Kidney capillary endothelial cell (primary cell): ENCODE data around the gene MUS81.

Experiments
- DNase-seq: peaks from one replicate; pipeline ENCODE4 v3.0.0-alpha.2; 2018; ENCODE audit warnings: low spot score

Gene MUS81

DNA sequence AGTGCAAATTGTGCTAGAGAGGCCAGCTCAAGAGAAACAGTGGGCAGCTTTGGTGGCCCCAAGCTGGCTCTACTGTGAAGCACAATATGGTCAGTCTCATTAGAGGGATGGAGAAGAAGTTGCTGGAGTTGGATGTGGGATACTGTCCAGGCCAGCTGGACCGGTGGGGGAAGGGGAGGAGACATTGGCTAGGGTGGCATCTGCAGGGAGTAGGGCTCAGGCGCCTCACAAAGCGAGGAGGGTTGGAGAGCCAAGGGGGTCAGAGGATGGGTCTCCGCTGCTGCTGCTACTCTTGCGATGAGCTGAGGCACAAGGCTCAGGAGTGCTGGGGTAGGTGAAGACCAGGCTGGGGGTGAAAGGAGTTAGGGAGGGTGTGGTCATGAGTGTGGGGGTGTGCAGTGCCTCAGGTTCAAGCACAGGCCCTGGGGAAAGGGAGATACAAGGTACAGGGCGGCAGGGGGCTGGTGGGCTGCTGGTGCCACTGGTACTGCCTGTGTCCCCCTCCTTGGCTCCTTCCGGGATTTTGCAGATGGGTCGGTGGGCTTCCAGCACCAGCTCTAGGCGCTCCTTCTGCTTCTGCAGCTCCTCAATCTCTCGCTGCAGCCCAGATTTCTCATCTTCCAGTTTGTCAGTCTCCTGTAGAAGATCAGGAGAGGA, 32.6 kb downstream of the MUS81 start:
- DNase-seq = no peak

DNA sequence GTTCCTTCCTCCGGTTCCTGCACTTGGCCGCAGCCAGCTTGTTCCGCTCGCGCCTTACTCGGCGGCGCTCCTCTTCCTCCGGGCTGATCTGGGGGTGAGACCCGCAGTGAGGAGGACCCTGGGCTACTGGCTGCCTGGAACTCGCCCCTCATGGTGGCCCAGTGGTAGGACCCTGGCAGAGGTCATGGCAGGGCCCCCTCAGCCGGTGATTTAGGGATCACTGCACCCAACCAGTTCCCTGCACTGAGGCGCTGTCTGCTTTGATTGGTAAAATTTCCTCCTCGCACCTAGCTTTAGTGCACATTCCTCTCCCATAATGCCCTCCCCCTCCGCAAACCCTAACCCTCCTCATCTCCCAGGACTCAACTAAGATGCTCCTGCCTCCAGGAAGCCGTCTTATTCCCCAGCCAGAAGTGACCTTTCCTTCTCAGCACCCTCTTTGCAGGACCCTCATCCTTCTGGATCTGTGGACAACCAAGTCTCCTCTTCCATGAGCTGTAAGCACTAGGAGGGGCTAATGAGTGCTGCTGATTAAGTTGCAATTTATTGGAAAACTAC, 33.9 kb downstream of the MUS81 start:
- no peak for DNase-seq

DNA sequence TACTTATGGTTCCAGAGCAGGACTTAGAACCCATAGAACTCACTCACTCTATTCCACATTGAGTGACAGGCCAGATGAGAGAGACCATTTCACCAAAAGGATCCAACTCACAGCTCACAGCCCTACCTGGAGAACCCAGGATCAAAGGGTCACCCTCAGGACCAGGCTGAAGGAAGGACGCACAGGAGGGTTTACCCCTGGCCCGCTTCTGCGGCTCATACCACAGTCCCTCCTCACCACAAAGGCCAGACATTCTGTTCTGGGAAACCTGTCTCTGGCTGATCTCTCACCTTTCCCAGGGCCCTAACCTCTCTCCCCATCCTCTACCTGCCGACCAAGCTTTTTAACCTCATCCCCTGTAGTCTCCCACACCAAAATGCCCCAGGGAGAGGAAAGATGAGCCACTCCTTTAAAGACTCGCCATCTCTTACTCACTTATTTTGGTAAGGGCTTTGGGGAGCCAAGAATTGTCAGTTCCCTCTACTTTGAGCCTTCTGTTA, 35.3 kb downstream of the MUS81 start:
- DNase-seq = no peak

DNA sequence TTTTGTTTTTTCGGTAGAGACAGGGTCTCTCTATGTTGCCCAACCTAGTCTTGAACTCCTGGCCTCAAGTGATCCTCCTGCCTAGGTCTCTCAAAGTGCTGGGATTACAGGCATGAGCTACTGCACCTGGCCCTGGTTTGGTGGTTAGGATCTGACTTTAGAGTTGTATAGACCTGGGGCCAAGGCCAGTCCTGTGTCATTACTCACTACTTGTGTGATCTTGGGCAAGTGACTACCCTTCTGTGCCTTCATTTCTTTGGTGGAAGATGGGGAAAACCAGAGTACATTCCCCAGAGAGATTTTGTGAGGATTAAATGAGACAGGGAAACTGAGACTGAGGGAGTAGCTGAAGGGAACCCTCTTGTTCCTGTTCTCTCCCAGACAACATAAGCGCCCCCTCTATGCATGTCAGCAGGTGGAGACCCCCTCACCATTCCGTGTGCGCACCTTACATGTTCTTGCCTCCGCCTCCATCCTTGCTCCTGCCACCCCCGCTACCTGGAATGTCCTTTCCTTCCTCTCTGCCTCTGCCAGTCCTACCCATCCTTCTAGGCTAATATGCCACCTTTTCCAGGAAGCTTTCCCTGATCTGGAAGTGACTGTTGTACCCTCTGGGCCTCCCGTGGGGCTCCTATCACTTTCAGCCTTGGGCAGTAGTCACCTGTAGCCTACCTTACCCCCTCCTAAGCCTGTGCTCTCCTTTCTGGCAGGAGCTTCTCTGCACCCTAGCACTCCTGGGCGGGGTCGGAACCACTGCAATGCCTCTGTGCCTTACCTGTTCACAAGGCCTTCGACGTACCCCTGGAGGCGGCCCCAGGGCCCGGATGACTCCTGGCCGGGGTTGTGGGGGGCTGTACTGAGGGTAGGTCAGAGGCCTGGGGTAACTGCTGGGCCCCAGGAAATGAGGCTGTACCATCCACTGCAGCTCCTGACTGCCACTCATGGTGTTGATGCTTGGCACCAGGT, 36.1 kb downstream of the MUS81 start:
- DNase-seq = no peak

DNA sequence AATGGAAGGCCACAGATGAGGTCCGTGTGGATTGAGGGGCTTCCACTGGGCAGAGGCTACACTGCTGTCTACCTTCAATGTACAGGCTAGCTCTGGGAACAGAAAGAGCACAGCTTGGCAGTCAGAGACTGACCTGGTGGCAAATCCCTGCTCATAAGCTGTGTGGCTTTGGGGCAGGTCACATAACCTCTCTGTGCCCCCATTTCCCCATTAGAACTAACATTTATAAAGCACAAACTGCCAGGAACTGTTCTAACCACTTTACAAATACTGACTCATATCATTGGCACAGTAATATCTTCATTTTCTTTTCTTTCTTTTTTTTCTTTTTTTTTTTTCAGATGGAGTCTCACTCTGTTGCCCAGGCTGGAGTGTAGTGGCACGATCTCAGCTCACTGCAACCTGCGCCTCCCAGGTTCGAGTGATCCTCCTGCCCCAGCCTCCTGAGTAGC, 36.8 kb downstream of the MUS81 start:
- no peak for DNase-seq

DNA sequence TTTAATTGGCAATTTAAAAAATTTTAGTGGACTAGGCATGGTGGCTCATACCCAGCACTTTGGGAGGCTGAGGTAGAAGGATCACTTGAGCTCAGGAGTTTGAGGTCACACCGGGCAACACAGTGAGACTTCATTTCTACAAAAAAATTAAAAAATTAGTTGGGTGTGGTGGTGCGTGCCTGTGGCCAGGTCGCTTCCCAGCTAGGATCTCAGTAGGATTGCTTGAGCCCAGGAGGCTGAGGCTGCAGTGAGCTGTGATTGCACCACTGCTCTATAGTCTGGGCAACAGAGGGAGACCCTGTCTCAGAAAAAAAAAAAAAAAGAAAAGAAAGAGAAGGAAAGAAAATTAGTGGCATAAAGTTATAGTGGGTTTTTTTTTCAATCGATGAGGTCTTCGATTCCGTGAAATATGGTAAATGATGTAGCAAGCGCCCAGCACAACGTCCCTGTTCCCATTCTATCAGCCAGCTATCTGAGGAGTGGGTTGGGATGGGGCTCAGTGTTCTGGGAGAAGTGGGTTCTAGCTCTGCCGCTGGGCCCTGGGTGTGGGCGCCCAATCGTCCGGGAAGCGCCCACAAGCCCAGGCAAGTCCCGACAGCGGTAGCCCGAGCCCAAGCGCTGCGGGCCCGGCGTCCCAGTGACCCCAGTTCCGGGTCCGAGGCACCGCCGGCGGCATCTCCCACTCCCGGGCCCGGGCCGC, 38.6 kb downstream of the MUS81 start:
- no peak for DNase-seq

DNA sequence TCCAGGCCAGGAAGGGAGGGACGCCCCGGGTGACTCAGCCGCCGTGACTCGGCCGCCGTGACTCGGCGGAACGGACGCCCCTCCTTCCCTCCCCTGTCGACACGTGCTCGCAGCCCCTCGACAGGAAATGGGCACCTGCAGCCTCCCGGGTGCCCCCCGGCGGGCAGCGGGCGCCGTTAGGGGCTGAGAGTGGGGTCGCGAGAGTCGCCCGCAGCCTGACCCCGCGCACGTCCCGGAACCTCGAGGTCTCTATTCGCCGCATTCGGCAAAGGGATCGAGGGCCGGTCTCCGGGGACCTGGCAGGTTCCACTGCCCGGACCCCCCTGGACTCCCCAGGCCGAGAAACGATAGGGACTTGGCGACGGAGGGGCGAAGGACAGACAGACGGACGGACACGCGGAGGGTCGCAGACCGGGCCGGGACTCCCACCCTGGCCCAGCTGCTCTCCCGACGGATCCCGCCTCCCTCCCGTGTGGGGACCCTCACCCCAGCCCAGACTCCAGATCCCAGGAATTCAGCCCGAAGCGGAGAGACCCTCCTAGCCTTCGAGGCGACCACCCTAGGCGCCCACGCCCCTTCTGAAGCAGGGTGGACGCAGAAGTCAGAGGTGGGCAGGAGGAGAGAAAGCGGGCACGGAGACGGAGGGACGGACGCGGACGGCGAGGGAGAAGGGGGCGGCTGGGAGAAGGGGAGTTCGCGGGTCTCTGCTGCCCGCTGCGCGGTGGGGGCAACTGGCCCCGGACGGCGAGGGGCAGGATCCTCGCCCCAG, 39.3 kb downstream of the MUS81 start:
- DNase-seq = no peak

DNA sequence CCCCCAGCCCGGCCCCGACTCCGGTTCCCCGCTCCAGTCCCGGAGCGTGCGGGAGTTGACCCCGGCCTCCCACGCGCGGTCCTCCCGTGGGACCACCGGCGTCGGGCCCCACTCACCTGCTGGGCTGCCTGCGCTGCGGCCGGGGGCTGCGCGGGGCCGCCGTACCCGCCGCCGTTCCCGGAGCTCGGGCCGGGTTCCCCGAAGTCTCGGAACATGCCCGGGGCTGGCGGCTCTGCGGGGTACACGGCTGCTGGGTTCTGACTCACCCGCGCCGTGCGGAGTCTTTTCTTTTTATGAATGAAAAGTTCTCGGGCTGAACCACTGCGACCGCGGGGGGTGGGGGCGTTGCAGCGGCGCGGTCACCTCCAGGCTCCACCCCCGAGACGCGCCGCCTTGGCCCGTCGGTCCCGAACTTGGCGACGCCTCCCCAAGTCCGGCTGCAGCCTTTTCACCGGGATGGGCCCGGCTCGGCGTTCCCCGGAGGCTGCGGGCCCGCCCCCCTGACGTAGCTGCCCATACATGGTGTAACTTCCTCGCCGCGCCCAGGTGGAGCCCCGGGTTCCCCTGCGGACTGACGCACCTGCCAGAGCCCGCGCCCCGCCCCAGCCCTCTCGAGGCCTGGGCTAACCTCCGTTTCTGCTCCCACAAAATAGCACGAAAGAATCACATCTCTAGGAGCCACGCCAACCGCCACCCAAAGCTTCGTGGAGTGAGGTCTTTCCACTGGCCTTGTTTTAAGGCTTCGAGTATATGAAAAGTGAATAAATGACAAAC, 40.1 kb downstream of the MUS81 start, which contains the start of gene FOSL1:
Gene FOSL1 (minus strand): TSS at position 264 of the 774 bp plus-strand sequence. CDS start 49 bp downstream, at position 215.
- no peak for DNase-seq

DNA sequence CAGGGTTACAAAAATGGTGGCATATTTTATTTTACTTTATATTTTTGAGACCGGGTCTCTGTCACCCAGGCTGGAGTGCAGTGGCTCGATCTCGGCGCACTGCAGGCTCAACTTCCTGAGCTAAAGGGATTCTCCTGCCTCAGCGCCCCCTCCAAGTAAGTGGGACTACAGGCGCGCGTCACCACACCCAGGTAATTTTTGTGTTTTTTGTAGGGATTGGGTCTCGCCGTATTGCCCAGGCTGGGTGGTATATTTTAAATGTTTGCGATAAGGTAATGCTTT, 40.6 kb downstream of the MUS81 start:
- no peak for DNase-seq

DNA sequence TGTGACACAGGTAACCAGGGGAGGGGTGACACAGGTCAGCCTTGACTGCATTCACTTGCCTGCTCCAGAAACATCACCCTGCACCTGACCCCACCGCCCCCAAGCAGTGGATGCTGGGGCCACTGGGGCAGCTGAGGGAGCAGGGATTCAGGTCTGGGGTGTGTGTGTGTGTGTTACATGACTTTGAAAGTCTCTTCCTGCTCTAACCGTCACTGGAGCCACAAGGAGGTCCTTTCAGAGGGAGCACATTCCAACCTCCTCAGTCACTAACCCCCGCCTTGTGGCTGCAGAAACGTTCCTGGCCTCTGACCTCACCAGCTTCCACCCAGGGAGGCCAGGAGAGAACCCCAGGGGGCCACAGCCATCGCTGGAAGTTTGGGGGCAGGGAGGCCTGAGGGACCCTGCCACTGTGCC, 42.8 kb downstream of the MUS81 start:
- no peak for DNase-seq

DNA sequence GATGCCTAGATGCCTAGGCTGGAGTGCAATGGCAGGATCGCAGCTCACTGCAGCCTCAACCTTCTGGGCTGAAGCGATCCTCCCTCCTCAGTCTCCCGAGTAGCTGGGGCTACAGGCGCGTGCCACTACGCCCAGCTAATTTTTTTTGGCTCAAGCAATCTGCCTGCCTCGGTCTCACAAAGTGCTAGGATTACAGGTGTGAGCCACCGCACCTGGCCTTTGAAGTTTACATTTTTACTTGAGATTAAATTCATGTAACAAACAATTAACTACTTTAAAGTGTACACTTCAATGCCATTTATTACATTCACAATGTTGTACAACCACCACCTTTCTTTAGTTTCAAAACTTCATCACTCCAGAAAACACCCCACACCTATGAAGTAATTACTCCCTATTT, 43.5 kb downstream of the MUS81 start:
- no peak for DNase-seq

DNA sequence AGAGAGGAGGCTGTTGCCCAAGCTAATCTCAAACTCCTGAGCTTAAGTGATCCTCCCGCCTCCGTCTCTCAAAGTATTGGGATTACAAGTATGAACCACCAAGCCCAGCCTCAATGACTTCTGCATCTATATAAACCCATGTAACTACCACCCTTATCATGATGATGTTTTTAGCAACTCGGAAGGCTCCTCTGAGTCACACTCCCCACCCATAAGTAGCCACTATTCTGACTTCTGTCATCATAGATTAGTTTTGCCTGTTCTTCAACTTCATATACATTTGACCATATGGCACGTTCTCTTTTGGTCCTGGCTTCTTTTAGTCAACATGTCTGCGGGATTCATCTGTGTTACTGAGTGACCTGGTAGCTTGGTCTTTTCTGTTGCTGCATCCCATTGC, 46.4 kb downstream of the MUS81 start:
- DNase-seq = no peak

DNA sequence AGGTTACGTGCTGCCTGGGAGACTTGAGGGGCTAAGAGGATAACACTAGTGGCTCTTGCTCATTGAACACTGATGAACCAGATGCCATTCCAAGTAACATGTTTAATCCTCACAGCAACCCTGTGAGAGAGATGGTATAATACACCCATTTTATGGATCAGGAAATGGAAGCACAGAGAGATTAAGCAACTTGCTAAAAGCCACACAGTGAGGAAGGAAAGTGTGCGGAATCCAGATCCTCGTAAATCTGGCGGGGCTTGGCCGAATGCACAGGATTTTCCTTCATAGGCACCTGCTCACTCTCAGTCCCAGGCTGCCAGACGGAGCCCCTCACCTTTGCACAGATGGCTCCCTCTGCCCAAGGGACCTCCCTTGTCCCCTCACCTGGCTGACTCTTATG, 47.6 kb downstream of the MUS81 start:
- no peak for DNase-seq

DNA sequence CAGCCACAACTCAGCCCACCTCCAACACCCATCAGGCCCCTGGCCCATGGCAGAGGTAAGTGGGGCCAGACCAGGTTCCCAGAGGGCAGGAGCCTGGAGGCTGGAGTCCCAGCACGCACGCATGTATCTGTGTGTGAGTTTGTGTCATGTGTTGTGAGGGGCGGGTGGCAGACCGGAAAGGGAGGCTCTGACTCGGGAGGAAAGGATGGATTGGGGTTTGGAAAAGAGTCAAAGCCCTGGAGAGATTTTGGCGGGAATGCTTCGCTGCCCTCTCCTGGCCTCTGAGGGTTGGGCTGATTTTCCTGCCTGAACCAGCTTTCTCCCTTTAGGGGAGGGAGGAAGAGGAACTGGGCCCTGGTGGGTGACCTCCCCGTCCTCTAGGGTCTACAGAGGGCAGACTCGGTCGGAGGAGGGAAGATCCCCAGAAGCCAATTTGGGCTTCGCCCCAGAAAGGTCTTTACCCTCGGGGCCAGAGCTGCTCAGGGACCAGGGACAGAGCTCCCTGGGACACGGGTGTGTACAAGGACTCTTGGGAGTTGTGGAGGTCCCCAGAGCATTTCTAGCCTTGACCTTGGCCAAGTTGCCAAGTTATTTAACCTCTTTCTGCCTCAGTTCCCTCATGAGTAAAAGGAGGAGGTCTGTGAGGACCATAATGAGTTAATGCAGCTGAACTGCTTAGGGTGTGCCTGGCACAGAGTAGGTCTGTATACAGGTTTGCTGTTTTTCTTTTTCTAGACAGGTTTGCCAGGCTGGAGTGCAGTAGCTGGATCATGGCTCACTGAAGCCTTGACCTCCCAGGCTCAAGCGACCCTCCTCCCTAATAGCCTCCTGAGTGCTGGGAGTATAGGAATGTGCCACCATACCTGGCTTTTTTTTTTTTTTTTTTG, 51.7 kb downstream of the MUS81 start:
- DNase-seq = no peak

DNA sequence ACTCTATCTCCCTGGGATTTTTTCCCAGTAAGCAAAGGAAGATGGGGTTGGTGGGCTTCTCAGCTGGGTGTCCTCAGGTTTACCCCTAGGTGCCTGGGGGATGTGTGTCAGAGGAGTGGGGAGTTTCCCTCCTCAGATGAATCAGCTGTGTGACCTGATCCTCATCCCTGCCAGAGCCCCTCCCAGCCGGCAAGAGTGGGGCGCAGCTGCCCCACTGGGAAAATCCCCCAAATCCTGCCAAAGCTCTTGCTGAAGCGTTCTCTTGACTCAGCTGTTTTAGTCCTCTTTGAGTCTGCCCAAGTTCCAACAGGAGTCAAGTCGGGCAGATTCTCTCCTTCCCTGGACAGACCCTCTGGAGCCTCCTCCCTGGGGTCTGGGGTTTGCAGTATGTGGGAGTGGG, 52.6 kb downstream of the MUS81 start:
- no peak for DNase-seq

DNA sequence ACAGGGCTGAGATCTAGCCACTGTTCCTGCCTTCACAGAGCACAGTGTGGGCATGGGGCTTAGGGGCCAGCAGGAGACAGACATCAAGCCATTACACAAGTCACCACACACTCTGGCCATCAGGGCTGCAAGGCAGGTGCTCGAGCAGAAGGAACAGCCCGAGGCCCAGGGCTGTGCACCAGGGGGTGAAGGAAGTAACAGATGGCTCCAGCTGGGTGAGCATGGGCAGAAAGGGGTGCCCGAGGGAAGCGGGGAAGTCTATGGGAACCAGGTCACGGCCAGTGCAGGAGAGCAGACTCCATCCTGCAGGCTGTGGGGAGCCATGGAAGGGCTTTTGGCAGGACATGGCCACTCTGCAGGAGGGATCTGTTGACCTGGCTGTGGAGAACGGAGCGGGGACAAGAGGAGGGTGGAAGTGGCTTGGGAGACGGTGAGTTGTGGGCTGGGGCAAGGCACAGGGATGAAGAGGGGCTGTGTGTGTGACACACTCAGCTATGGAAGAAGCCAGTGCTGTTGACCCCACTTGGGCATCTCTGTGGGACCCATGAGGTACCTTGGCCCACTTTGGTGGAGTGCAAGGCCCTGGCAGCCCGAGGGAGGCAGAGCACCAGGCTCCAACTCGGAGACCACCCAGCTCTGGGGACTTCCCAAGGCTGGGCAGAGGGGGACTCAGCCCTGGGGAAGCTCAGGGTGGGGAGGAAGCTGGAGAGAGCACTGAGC, 55.0 kb downstream of the MUS81 start:
- DNase-seq = no peak

DNA sequence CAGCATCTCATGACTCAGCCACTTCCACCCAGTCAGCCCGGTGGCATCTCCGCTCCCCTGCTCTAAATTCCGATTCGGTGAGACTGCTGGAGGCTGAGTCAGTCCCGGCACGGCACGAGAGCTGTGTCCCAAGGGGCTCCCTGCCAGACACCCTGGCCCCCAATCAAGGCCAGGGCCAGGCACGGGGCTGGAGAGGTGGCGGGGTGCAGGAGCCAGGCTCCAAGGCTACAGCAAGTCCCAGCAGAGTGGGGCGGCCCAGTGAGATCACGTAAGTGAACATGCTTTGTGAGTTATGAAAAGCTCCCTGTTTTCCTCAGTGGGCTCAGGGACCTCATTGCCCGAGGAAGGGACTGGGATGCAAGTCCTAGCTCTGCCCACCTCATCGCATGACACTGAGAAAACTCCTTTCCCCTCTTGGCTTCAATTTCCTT, 55.6 kb downstream of the MUS81 start:
- DNase-seq = peak; percentile 99
